Endothelial cell of umbilical vein (primary cell): ENCODE data around the gene ZNF407.

Experiments
- CTCF ChIP-seq, 2 donors: IDR thresholded peaks; 1 replicate in 1 of 2; 2 replicates in 1 of 2; pipeline ENCODE4 v1.5.1; 2011; ENCODE audit warnings: low read length in 2 of 2, mild to moderate bottlenecking in 2 of 2, moderate library complexity in 2 of 2, control low read depth in 1 of 2, inconsistent platforms in 1 of 2, low read depth in 1 of 2; ENCODE audit not compliant: insufficient read depth in 1 of 2; ENCODE audit errors: extremely low read depth in 1 of 2
- EZH2 ChIP-seq: IDR thresholded peaks from 2 replicates; pipeline ENCODE4 v1.6.1; 2012; ENCODE audit warnings: borderline replicate concordance, low read depth, mild to moderate bottlenecking, moderate library complexity, low read length, inconsistent platforms; ENCODE audit not compliant: severe bottlenecking
- JUN ChIP-seq: IDR thresholded peaks from 2 replicates; pipeline ENCODE4 v1.6.1; 2011; ENCODE audit warnings: borderline replicate concordance, low read depth; ENCODE audit not compliant: insufficient read length, insufficient read depth
- POLR2A ChIP-seq: IDR thresholded peaks from 2 replicates; pipeline ENCODE4 v1.6.1; 2012; ENCODE audit warnings: low read depth, mild to moderate bottlenecking, control low read depth, low read length
- POLR2AphosphoS5 ChIP-seq: IDR thresholded peaks from 2 replicates; pipeline ENCODE4 v1.6.1; 2012; ENCODE audit warnings: low read depth, mild to moderate bottlenecking, control low read depth, low read length, moderate library complexity; ENCODE audit not compliant: insufficient read depth

- TF ChIP-seq EZH2, result no peak
- TF ChIP-seq CTCF (IDR thresholded peaks at IDR 0.05; ENCODE audit: extremely low read depth in 1 of 2, insufficient read depth in 1 of 2, low read depth in 1 of 2, low read length in 2 of 2), result no peak
- no peak for TF ChIP-seq POLR2A
- no peak for TF ChIP-seq JUN
- no peak for TF ChIP-seq POLR2AphosphoS5
Measured at GRCh38 chr18:74549591-74550104, 48.0 kb upstream of the ZNF407 start.
